H9 (cell line): ENCODE measurements around the gene IGSF11. TPM values are rescaled to one million over a fixed set of nuclear protein-coding genes. Genes with fewer than 3 reads are reported as not detected.

ENCODE experiments used
- DNase-seq: peaks from one replicate; pipeline ENCODE4 v3.0.0-alpha.2; 2017
- H2AFZ ChIP-seq: one replicate; pipeline ENCODE4 v1.6.1; 2013; ENCODE audit warnings: mild to moderate bottlenecking, low read length, control low read depth, moderate library complexity
- H2AK5ac ChIP-seq: 2 replicates; pipeline ENCODE4 v1.6.1; 2013; ENCODE audit warnings: low read length, control low read depth, mixed read lengths; ENCODE audit not compliant: insufficient read length
- H2BK120ac ChIP-seq: one replicate; pipeline ENCODE4 v1.6.1; 2013; ENCODE audit warnings: low read depth, mild to moderate bottlenecking, low read length, control low read depth, inconsistent platforms; ENCODE audit not compliant: poor library complexity, severe bottlenecking
- H2BK12ac ChIP-seq: 2 replicates; pipeline ENCODE4 v1.6.1; 2013; ENCODE audit warnings: low read length, control low read depth, mixed read lengths, low read depth; ENCODE audit not compliant: insufficient read length
- H2BK15ac ChIP-seq: 2 replicates; pipeline ENCODE4 v1.6.1; 2013; ENCODE audit warnings: low read depth, low read length, control low read depth
- H2BK20ac ChIP-seq: one replicate; pipeline ENCODE4 v1.6.1; 2013; ENCODE audit warnings: low read depth, mild to moderate bottlenecking, low read length, control low read depth, inconsistent platforms; ENCODE audit not compliant: poor library complexity, severe bottlenecking
- H2BK5ac ChIP-seq: 2 replicates; pipeline ENCODE4 v1.6.1; 2013; ENCODE audit warnings: low read length, control low read depth, mixed read lengths; ENCODE audit not compliant: insufficient read length
- H3K14ac ChIP-seq: 2 replicates; pipeline ENCODE4 v1.6.1; 2013; ENCODE audit warnings: low read length, control low read depth; ENCODE audit not compliant: insufficient read depth
- H3K18ac ChIP-seq: 2 replicates; pipeline ENCODE4 v1.6.1; 2013; ENCODE audit warnings: low read depth, mild to moderate bottlenecking, mixed read lengths, low read length, control low read depth; ENCODE audit not compliant: insufficient read length
- H3K23ac ChIP-seq: 2 replicates; pipeline ENCODE4 v1.6.1; 2013; ENCODE audit warnings: low read length, control low read depth, mixed read lengths, low read depth; ENCODE audit not compliant: insufficient read length
- H3K23me2 ChIP-seq: 2 replicates; pipeline ENCODE4 v1.6.1; 2013; ENCODE audit warnings: low read depth, mild to moderate bottlenecking, mixed read lengths, low read length, control low read depth; ENCODE audit not compliant: insufficient read length, poor library complexity, severe bottlenecking
- H3K27ac ChIP-seq: 2 replicates; pipeline ENCODE4 v1.5.1; 2013; ENCODE audit warnings: low read length, control low read depth, mixed read lengths, low read depth; ENCODE audit not compliant: insufficient read length
- H3K27me3 ChIP-seq: 2 replicates; pipeline ENCODE4 v1.6.1; 2013; ENCODE audit warnings: low read length, control low read depth, inconsistent platforms; ENCODE audit not compliant: insufficient read depth
- H3K4ac ChIP-seq: 2 replicates; pipeline ENCODE4 v1.6.1; 2013; ENCODE audit warnings: low read depth, mild to moderate bottlenecking, control low read depth, inconsistent platforms, low read length, moderate library complexity
- H3K4me1 ChIP-seq: 2 replicates; pipeline ENCODE4 v1.6.1; 2013; ENCODE audit warnings: low read length, control low read depth, inconsistent platforms; ENCODE audit not compliant: insufficient read depth
- H3K4me2 ChIP-seq: 2 replicates; pipeline ENCODE4 v1.6.1; 2013; ENCODE audit warnings: low read length, control low read depth, mixed read lengths; ENCODE audit not compliant: insufficient read length, insufficient read depth
- H3K56ac ChIP-seq: 2 replicates; pipeline ENCODE4 v1.6.1; 2013; ENCODE audit warnings: low read depth, mild to moderate bottlenecking, mixed read lengths, low read length, control low read depth; ENCODE audit not compliant: insufficient read length
- H3K79me1 ChIP-seq: 2 replicates; pipeline ENCODE4 v1.6.1; 2013; ENCODE audit warnings: low read depth, mild to moderate bottlenecking, moderate library complexity, low read length, control low read depth, inconsistent platforms; ENCODE audit not compliant: insufficient read depth, poor library complexity, severe bottlenecking
- H3K79me2 ChIP-seq: 2 replicates; pipeline ENCODE4 v1.6.1; 2013; ENCODE audit warnings: low read length, control low read depth, inconsistent platforms; ENCODE audit not compliant: insufficient read depth
- H3K9ac ChIP-seq: 2 replicates; pipeline ENCODE4 v1.6.1; 2013; ENCODE audit warnings: low read length, control low read depth, mixed read lengths; ENCODE audit not compliant: insufficient read length; ENCODE audit errors: extremely low read depth
- H3K9me3 ChIP-seq: one replicate; pipeline ENCODE4 v1.6.1; 2013; ENCODE audit warnings: low read depth, low read length, inconsistent platforms; ENCODE audit not compliant: control insufficient read depth
- H3T11ph ChIP-seq: one replicate; pipeline ENCODE4 v1.6.1; 2013; ENCODE audit warnings: mild to moderate bottlenecking, low read length, control low read depth, inconsistent platforms
- H4K20me1 ChIP-seq: one replicate; pipeline ENCODE4 v1.6.1; 2013; ENCODE audit not compliant: control insufficient read depth, insufficient read length, insufficient read depth
- H4K5ac ChIP-seq: 2 replicates; pipeline ENCODE4 v1.6.1; 2013; ENCODE audit warnings: low read depth, mild to moderate bottlenecking, mixed read lengths, low read length, control low read depth; ENCODE audit not compliant: insufficient read length
- H4K8ac ChIP-seq: replicated peaks from 2 replicates; pipeline ENCODE4 v1.6.1; 2013; ENCODE audit warnings: low read length, control low read depth, mixed read lengths, low read depth; ENCODE audit not compliant: insufficient read length
- H4K91ac ChIP-seq: 2 replicates; pipeline ENCODE4 v1.6.1; 2013; ENCODE audit warnings: low read depth, mild to moderate bottlenecking, moderate library complexity, mixed read lengths, low read length, control low read depth; ENCODE audit not compliant: insufficient read length
- H3K27ac Mint-ChIP-seq, 3 experiments: 2 replicates in 2 of 3; 3 replicates in 1 of 3; pipeline ENCODE4 v1.8.0; 2020 to 2021; ENCODE audit warnings: mixed read lengths in 3 of 3, mild to moderate bottlenecking in 1 of 3, moderate library complexity in 1 of 3
- H3K27me3 Mint-ChIP-seq: 2 replicates; pipeline ENCODE4 v1.8.0; 2021; ENCODE audit warnings: low read depth, mild to moderate bottlenecking, moderate library complexity, mixed read lengths
- H3K36me3 Mint-ChIP-seq, 3 experiments: 2 replicates in 2 of 3; 3 replicates in 1 of 3; pipeline ENCODE4 v1.8.0; 2020 to 2021; ENCODE audit warnings: low read depth in 3 of 3, mixed read lengths in 3 of 3; ENCODE audit not compliant: insufficient read depth in 1 of 3
- H3K4me1 Mint-ChIP-seq, 2 experiments: 2 replicates each; pipeline ENCODE4 v1.8.0; 2020; ENCODE audit warnings: mixed read lengths in 2 of 2
- H3K4me3 Mint-ChIP-seq, 2 experiments: 2 replicates in 1 of 2; 3 replicates in 1 of 2; pipeline ENCODE4 v1.8.0; 2020 to 2021; ENCODE audit warnings: mild to moderate bottlenecking in 2 of 2, mixed read lengths in 2 of 2, moderate library complexity in 1 of 2
- H3K9me3 Mint-ChIP-seq, 2 experiments: 2 replicates in 1 of 2; 3 replicates in 1 of 2; pipeline ENCODE4 v1.8.0; 2020; ENCODE audit warnings: mild to moderate bottlenecking in 2 of 2, mixed read lengths in 2 of 2, moderate library complexity in 1 of 2
- WGBS: extraction: QIAGEN DNeasy Blood & Tissue Kit; methylation state at CpG from one replicate; pipeline ENCODE4 v1.1.7; 2013; ENCODE audit warnings: missing lambda C conversion rate, low lambda C conversion rate, mixed read lengths; ENCODE audit not compliant: insufficient read length; ENCODE audit errors: extremely low coverage; 5-methylcytosine and 5-hydroxymethylcytosine counted together
- total RNA-seq: library from RNA; stranded (reverse); gene quantifications from 2 replicates; pipeline ENCODE4 v1.2.1, GENCODE V29; 2021
- TF ChIP-seq, protein P1 (sequence below): fragments of 200-600 bp; sonication (generic); conservative IDR thresholded peaks from 3 replicates; pipeline ENCODE4 v1.8.0; 2021; ENCODE audit warnings: antibody characterized with exemption, mild to moderate bottlenecking

IGSF11 gene
- total RNA-seq, 1 experiment from 2014 or later, result 1.6 TPM

- TF ChIP-seq, protein P1, sequence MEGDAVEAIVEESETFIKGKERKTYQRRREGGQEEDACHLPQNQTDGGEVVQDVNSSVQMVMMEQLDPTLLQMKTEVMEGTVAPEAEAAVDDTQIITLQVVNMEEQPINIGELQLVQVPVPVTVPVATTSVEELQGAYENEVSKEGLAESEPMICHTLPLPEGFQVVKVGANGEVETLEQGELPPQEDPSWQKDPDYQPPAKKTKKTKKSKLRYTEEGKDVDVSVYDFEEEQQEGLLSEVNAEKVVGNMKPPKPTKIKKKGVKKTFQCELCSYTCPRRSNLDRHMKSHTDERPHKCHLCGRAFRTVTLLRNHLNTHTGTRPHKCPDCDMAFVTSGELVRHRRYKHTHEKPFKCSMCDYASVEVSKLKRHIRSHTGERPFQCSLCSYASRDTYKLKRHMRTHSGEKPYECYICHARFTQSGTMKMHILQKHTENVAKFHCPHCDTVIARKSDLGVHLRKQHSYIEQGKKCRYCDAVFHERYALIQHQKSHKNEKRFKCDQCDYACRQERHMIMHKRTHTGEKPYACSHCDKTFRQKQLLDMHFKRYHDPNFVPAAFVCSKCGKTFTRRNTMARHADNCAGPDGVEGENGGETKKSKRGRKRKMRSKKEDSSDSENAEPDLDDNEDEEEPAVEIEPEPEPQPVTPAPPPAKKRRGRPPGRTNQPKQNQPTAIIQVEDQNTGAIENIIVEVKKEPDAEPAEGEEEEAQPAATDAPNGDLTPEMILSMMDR, result no peak
- Histone ChIP-seq H4K91ac (no peak overlapping the region), H3K27ac (no peak overlapping the region), H3K4ac (no peak overlapping the region), H3K56ac (no peak overlapping the region), H3K9ac (no peak overlapping the region), H3K23ac (no peak overlapping the region), H3K27me3 (no peaks in the 10 kb centered on the region), H3K79me2 (no peaks in the 10 kb centered on the region), H2AK5ac (no peak overlapping the region), H3K4me2 (no peak overlapping the region), H3K9me3 (no peaks in the 10 kb centered on the region), H3K23me2 (no peaks in the 10 kb centered on the region), H2BK5ac (no peak overlapping the region), H3K79me1 (no peaks in the 10 kb centered on the region), H4K20me1 (no peaks in the 10 kb centered on the region), H3K4me1 (peaks cover 3% of the 10 kb centered on the region; the same call in 1 of the 2 replicates), H4K8ac (no peak overlapping the region), H2BK15ac (no peak overlapping the region), H3K14ac (no peak overlapping the region), H2BK20ac (no peak overlapping the region), H3T11ph (no peak overlapping the region), H2AFZ (no peak overlapping the region), H4K5ac (no peak overlapping the region), H2BK120ac (no peak overlapping the region), H2BK12ac (no peak overlapping the region), H3K18ac (no peak overlapping the region)
- Mint-ChIP-seq H3K27me3 (no peaks in the 10 kb centered on the region), H3K9me3 (peaks cover 0 to 3% of the 10 kb centered on the region in 2 experiments; a peak in 2 of 5 replicates), H3K36me3 (peaks cover 0 to 5% (median 3%) of the 10 kb centered on the region in 3 experiments; a peak in 3 of 7 replicates), H3K27ac (no peak overlapping the region), H3K4me3 (no peak overlapping the region), H3K4me1 (peaks cover 8 to 13% of the 10 kb centered on the region in 2 experiments)
- DNase-seq, result no peak
- WGBS, result no CpG with 5 or more reads among the region's 3 CpGs
Observed at GRCh38 chr3:119013951-119014350, 20.7 kb downstream of the IGSF11 start.
